H1 (cell line): ENCODE results near the gene RPRD1A. TPM values are rescaled to one million over a fixed set of nuclear protein-coding genes. Genes with fewer than 3 reads are reported as not detected.

Experiments
- CTCF ChIA-PET: fragments of 300-600 bp; sonication (Branson Sonifier 250); formaldehyde crosslinking; loops from one replicate; lab custom pipeline; 2021; ENCODE audit not compliant: partially characterized antibody; lab: Charles Lee
- POLR2A ChIA-PET: fragments of 300-600 bp; sonication (Branson Sonifier 250); formaldehyde crosslinking; loops from one replicate; lab custom pipeline; 2021; ENCODE audit warnings: inconsistent platforms; ENCODE audit not compliant: partially characterized antibody; lab: Charles Lee
- DNase-seq, 2 experiments: peaks; one replicate each; pipeline versions ENCODE4 v3.0.0 to v3.0.0-alpha.2; 2010 to 2022; ENCODE audit warnings: low spot score in 2 of 2, low read depth in 1 of 2, mixed read lengths in 1 of 2
- FAIRE-seq: peaks from 2 replicates; lab custom pipeline; 2011; peaks lifted over from hg19 to GRCh38; lab: Jason Lieb, UNC
- H2AFZ ChIP-seq: 2 replicates; pipeline ENCODE4 v1.8.1; 2012; ENCODE audit warnings: low read length, inconsistent platforms
- H2AK5ac ChIP-seq: 2 replicates; pipeline ENCODE4 v1.6.1; 2013; ENCODE audit warnings: low read depth, low read length
- H2BK120ac ChIP-seq: replicated peaks from 2 replicates; pipeline ENCODE3; 2013; ENCODE audit warnings: low read depth, low read length, inconsistent platforms
- H2BK12ac ChIP-seq: 2 replicates; pipeline ENCODE4 v1.6.1; 2013; ENCODE audit warnings: low read depth, low read length
- H2BK15ac ChIP-seq: 2 replicates; pipeline ENCODE4 v1.6.1; 2013; ENCODE audit warnings: low read length
- H2BK20ac ChIP-seq: 2 replicates; pipeline ENCODE4 v1.6.1; 2013; ENCODE audit warnings: low read length
- H2BK5ac ChIP-seq: 2 replicates; pipeline ENCODE4 v1.6.1; 2013; ENCODE audit warnings: low read depth, low read length
- H3K14ac ChIP-seq: 2 replicates; pipeline ENCODE4 v1.6.1; 2013; ENCODE audit warnings: inconsistent platforms; ENCODE audit not compliant: insufficient read length
- H3K18ac ChIP-seq: 2 replicates; pipeline ENCODE4 v1.6.1; 2013; ENCODE audit warnings: low read length; ENCODE audit errors: extremely low read depth
- H3K23ac ChIP-seq: 2 replicates; pipeline ENCODE4 v1.6.1; 2013; ENCODE audit warnings: inconsistent platforms; ENCODE audit not compliant: insufficient read length
- H3K23me2 ChIP-seq: 2 replicates; pipeline ENCODE4 v1.6.1; 2013; ENCODE audit warnings: low read depth, low read length
- H3K27ac ChIP-seq: 2 replicates; pipeline ENCODE4 v1.6.1; 2011; ENCODE audit warnings: low read depth, low read length, inconsistent platforms
- H3K27me3 ChIP-seq, 4 experiments: replicated peaks in 1 of 4; 1 replicate in 1 of 4; 2 replicates in 3 of 4; pipeline versions ENCODE4 v1.6.1 to v1.8.1; 2011 to 2013; ENCODE audit warnings: low read length in 3 of 4, mild to moderate bottlenecking in 3 of 4, inconsistent platforms in 2 of 4, mixed read lengths in 2 of 4, moderate library complexity in 1 of 4; ENCODE audit not compliant: control insufficient read depth in 3 of 4, insufficient read depth in 3 of 4; ENCODE audit errors: extremely low read depth in 1 of 4
- H3K36me3 ChIP-seq, 4 experiments: 2 replicates each; pipeline versions ENCODE4 v1.6.1 to v1.8.1; 2011 to 2013; ENCODE audit warnings: mild to moderate bottlenecking in 4 of 4, low read length in 3 of 4, moderate library complexity in 2 of 4, control low read depth in 1 of 4, inconsistent platforms in 1 of 4; ENCODE audit not compliant: insufficient read depth in 4 of 4, control insufficient read depth in 2 of 4
- H3K4ac ChIP-seq: replicated peaks from 2 replicates; pipeline ENCODE3; 2013; ENCODE audit warnings: low read length, low read depth, mixed read lengths, inconsistent platforms; ENCODE audit not compliant: insufficient read length
- H3K4me1 ChIP-seq, 4 experiments: replicated peaks in 1 of 4; 1 replicate in 1 of 4; 2 replicates in 3 of 4; pipeline versions ENCODE4 v1.6.1 to v1.8.1; 2011 to 2013; ENCODE audit warnings: low read length in 3 of 4, inconsistent platforms in 2 of 4, mixed read lengths in 1 of 4; ENCODE audit not compliant: insufficient read depth in 4 of 4, control insufficient read depth in 3 of 4
- H3K4me2 ChIP-seq, 2 experiments: 2 replicates each; pipeline versions ENCODE4 v1.6.1 to v1.8.1; 2011 to 2013; ENCODE audit warnings: low read depth in 2 of 2, low read length in 2 of 2, control low read depth in 1 of 2, inconsistent platforms in 1 of 2, mild to moderate bottlenecking in 1 of 2; ENCODE audit not compliant: insufficient read depth in 1 of 2
- H3K4me3 ChIP-seq, 4 experiments: fragments of 200-600, 300-600 bp in 1 of 4; sonication (generic), shearing (Covaris generic), sonication (Bioruptor Twin) in 1 of 4; 2 replicates each; pipeline versions ENCODE4 v1.5.1 to v1.8.1; 2011 to 2016; ENCODE audit warnings: low read length in 4 of 4, low read depth in 3 of 4, control low read depth in 2 of 4, inconsistent platforms in 2 of 4, mild to moderate bottlenecking in 2 of 4, mixed read lengths in 1 of 4, moderate library complexity in 1 of 4; ENCODE audit not compliant: insufficient read depth in 2 of 4; ENCODE audit errors: extremely low read depth in 1 of 4
- H3K56ac ChIP-seq: replicated peaks from 2 replicates; pipeline ENCODE3; 2013; ENCODE audit warnings: low read depth, mild to moderate bottlenecking, mixed read lengths, low read length, inconsistent platforms; ENCODE audit not compliant: insufficient read length
- H3K79me1 ChIP-seq: 2 replicates; pipeline ENCODE4 v1.6.1; 2013; ENCODE audit warnings: low read depth, low read length, control low read depth
- H3K79me2 ChIP-seq, 2 experiments: 2 replicates each; pipeline versions ENCODE4 v1.6.1 to v1.8.1; 2012 to 2013; ENCODE audit warnings: low read length in 2 of 2, mild to moderate bottlenecking in 2 of 2, inconsistent platforms in 1 of 2; ENCODE audit not compliant: insufficient read depth in 2 of 2, control insufficient read depth in 1 of 2
- H3K9ac ChIP-seq, 4 experiments: replicated peaks in 1 of 4; 1 replicate in 1 of 4; 2 replicates in 3 of 4; pipeline versions ENCODE4 v1.6.1 to v1.8.1; 2011 to 2013; ENCODE audit warnings: low read depth in 3 of 4, low read length in 3 of 4, control low read depth in 2 of 4, mild to moderate bottlenecking in 2 of 4, moderate library complexity in 2 of 4, inconsistent platforms in 1 of 4; ENCODE audit errors: extremely low read depth in 1 of 4
- H3K9me3 ChIP-seq, 2 experiments: 2 replicates each; pipeline versions ENCODE4 v1.6.1 to v1.8.1; 2012 to 2013; ENCODE audit warnings: mild to moderate bottlenecking in 2 of 2, moderate library complexity in 2 of 2, control low read depth in 1 of 2, inconsistent platforms in 1 of 2, low read depth in 1 of 2, low read length in 1 of 2, mixed read lengths in 1 of 2; ENCODE audit not compliant: insufficient read depth in 2 of 2
- H4K20me1 ChIP-seq, 2 experiments: replicated peaks in 1 of 2; 2 replicates each; pipeline versions ENCODE3 to v1.8.1; 2011 to 2013; ENCODE audit warnings: inconsistent platforms in 2 of 2, low read length in 2 of 2, mild to moderate bottlenecking in 1 of 2; ENCODE audit not compliant: insufficient read depth in 2 of 2, control insufficient read depth in 1 of 2
- H4K5ac ChIP-seq: 2 replicates; pipeline ENCODE4 v1.6.1; 2013; ENCODE audit warnings: low read length, low read depth, mixed read lengths, inconsistent platforms; ENCODE audit not compliant: insufficient read length
- H4K8ac ChIP-seq: 2 replicates; pipeline ENCODE4 v1.8.0; 2013; ENCODE audit warnings: mild to moderate bottlenecking, moderate library complexity, low read length, inconsistent platforms; ENCODE audit not compliant: insufficient read depth; ENCODE audit errors: extremely low read depth
- H4K91ac ChIP-seq: replicated peaks from 2 replicates; pipeline ENCODE3; 2013; ENCODE audit warnings: low read length, mixed read lengths, inconsistent platforms; ENCODE audit not compliant: insufficient read length
- CHD2 ChIP-seq: IDR thresholded peaks from 2 replicates; pipeline ENCODE4 v1.6.1; 2012; ENCODE audit warnings: low read length, improper control_type of control experiment
- EGR1 ChIP-seq: IDR thresholded peaks from 2 replicates; pipeline ENCODE4 v1.6.1; 2011; ENCODE audit warnings: low read depth, low read length, borderline replicate concordance
- EZH2 ChIP-seq: fragments of 200-600 bp; sonication (generic); IDR thresholded peaks from 2 replicates; pipeline ENCODE4 v1.7.1; 2012; ENCODE audit warnings: low read depth, mild to moderate bottlenecking, moderate library complexity, low read length, inconsistent platforms; ENCODE audit not compliant: severe bottlenecking
- KDM5A ChIP-seq: fragments of 200-600 bp; IDR thresholded peaks from 2 replicates; pipeline ENCODE4 v1.7.1; 2012; ENCODE audit warnings: mild to moderate bottlenecking, low read length, inconsistent platforms, mixed read lengths
- PHF8 ChIP-seq: fragments of 200-600 bp; sonication (generic); conservative IDR thresholded peaks from 2 replicates; pipeline ENCODE4 v1.7.1; 2012; ENCODE audit warnings: low read depth, mild to moderate bottlenecking, inconsistent platforms, low read length, moderate library complexity
- POLR2AphosphoS5 ChIP-seq: IDR thresholded peaks from 2 replicates; pipeline ENCODE4 v1.6.1; 2011; ENCODE audit warnings: low read depth, low read length
- SIRT6 ChIP-seq: IDR thresholded peaks from one replicate; pipeline ENCODE4 v1.7.1; 2012; ENCODE audit warnings: low read length, inconsistent platforms
- TBP ChIP-seq: IDR thresholded peaks from 2 replicates; pipeline ENCODE4 v1.6.1; 2011; ENCODE audit warnings: low read depth, low read length, improper control_type of control experiment
- polyA plus RNA-seq, 7 experiments: library from polyadenylated mRNA; depleted of rRNA in 3 of 7; stranded (reverse) in 5 of 7; unstranded in 2 of 7; fragments of >200 nt in 5 of 7; fragments of 200-250 nt in 2 of 7; gene quantifications; 1 replicate in 5 of 7; 2 replicates in 1 of 7; 4 replicates in 1 of 7; pipeline versions ENCODE4 v1.2.1 to v1.2.3, GENCODE V29; 2011 to 2013; ENCODE audit warnings: missing spikeins in 2 of 7, mixed read lengths in 2 of 7
- total RNA-seq: library from RNA; stranded (reverse); fragmentation: NEBNext Ultra II Directional; extraction: Animal tissue kit (Norgen Biotek cat#: 25700); gene quantifications from 2 replicates; pipeline ENCODE4 v1.2.1, GENCODE V29; 2021
- TF ChIP-seq, protein P1 (sequence below): IDR thresholded peaks from 2 replicates; pipeline ENCODE4 v1.6.1; 2012; ENCODE audit warnings: inconsistent platforms
- TF ChIP-seq, protein P2 (sequence below), 3 experiments: IDR thresholded peaks; 1 replicate in 2 of 3; 2 replicates in 1 of 3; pipeline versions ENCODE4 v1.5.1 to v1.6.1; 2011; ENCODE audit warnings: low read length in 3 of 3, mild to moderate bottlenecking in 3 of 3, inconsistent platforms in 2 of 3, low read depth in 1 of 3, moderate library complexity in 1 of 3; ENCODE audit not compliant: insufficient read depth in 1 of 3; ENCODE audit errors: control extremely low read depth in 1 of 3

The RPRD1A gene
- total and polyA plus RNA-seq, 2 of the 8 experiments (the other 6 are each of a cell fraction or from before 2014, with no cell fraction given): 40.5 to 106 TPM

- ChIA-PET CTCF (interaction anchor here (0.9 kb wide), 1 partner anchor 14 kb away, joined by 3 read pairs; no protein-coding TSS in a partner anchor), POLR2A (interaction anchor here (1.4 to 1.5 kb wide), 2 partner anchors 16 to 20 kb away, joined by 3 to 4 read pairs; partner anchors contain the start of gene RPRD1A)
- no peak for DNase-seq
- TF ChIP-seq, protein P1, sequence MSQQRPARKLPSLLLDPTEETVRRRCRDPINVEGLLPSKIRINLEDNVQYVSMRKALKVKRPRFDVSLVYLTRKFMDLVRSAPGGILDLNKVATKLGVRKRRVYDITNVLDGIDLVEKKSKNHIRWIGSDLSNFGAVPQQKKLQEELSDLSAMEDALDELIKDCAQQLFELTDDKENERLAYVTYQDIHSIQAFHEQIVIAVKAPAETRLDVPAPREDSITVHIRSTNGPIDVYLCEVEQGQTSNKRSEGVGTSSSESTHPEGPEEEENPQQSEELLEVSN: no peak
- no peak for TF ChIP-seq CHD2
- TF ChIP-seq SIRT6: no peak
- no peak for TF ChIP-seq TBP
- TF ChIP-seq EZH2: no peak
- TF ChIP-seq EGR1: no peak
- no peak for TF ChIP-seq PHF8
- no peak for TF ChIP-seq POLR2AphosphoS5
- TF ChIP-seq, protein P2, sequence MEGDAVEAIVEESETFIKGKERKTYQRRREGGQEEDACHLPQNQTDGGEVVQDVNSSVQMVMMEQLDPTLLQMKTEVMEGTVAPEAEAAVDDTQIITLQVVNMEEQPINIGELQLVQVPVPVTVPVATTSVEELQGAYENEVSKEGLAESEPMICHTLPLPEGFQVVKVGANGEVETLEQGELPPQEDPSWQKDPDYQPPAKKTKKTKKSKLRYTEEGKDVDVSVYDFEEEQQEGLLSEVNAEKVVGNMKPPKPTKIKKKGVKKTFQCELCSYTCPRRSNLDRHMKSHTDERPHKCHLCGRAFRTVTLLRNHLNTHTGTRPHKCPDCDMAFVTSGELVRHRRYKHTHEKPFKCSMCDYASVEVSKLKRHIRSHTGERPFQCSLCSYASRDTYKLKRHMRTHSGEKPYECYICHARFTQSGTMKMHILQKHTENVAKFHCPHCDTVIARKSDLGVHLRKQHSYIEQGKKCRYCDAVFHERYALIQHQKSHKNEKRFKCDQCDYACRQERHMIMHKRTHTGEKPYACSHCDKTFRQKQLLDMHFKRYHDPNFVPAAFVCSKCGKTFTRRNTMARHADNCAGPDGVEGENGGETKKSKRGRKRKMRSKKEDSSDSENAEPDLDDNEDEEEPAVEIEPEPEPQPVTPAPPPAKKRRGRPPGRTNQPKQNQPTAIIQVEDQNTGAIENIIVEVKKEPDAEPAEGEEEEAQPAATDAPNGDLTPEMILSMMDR (IDR thresholded peaks at IDR 0.05; ENCODE audit: control extremely low read depth in 1 of 3, insufficient read depth in 1 of 3, low read depth in 1 of 3, low read length in 3 of 3): no peak
- no peak for TF ChIP-seq KDM5A
Measured at GRCh38 chr18:36047521-36047920, 19.8 kb downstream of the RPRD1A start.

More at GRCh38 chr18:36047521-36047920, 19.8 kb downstream of the RPRD1A start:
- no peak overlapping the region for H2AK5ac ChIP-seq
- H3K79me1 ChIP-seq: peaks cover 4% of the 10 kb centered on the region; the same call in 1 of the 2 replicates
- H2BK15ac ChIP-seq: no peak overlapping the region
- H4K8ac ChIP-seq: no peak overlapping the region
- H3K18ac ChIP-seq: no peak overlapping the region
- no peak overlapping the region for H3K9ac ChIP-seq
- no peak overlapping the region for H2BK120ac ChIP-seq
- no peak overlapping the region for H3K4ac ChIP-seq
- H3K4me1 ChIP-seq: peaks cover 0 to 5% (median 3%) of the 10 kb centered on the region in 4 experiments; a peak in 4 of 7 replicates
- peaks cover 29 to 100% of the 10 kb centered on the region in 2 experiments for H3K79me2 ChIP-seq
- H2BK5ac ChIP-seq: no peak overlapping the region
- H2BK20ac ChIP-seq: no peak overlapping the region
- no peaks in the 10 kb centered on the region for H3K23me2 ChIP-seq
- peaks cover 9 to 12% of the 10 kb centered on the region in 2 experiments for H4K20me1 ChIP-seq
- no peak overlapping the region for H3K4me3 ChIP-seq
- no peak for FAIRE-seq
- no peak overlapping the region for H3K56ac ChIP-seq
- H3K27ac ChIP-seq: no peak overlapping the region
- no peaks in the 10 kb centered on the region for H3K27me3 ChIP-seq
- H3K36me3 ChIP-seq: no peaks in the 10 kb centered on the region; a peak in 1 of 8 replicates
- no peak overlapping the region for H2AFZ ChIP-seq
- no peak overlapping the region for H3K23ac ChIP-seq
- no peak overlapping the region for H3K14ac ChIP-seq
- H3K9me3 ChIP-seq: 0 out of 4 replicates have a peak, but pooled peaks cover 0 to 6% of the 10 kb centered on the region in 2 experiments
- H4K91ac ChIP-seq: no peak overlapping the region
- no peak overlapping the region for H4K5ac ChIP-seq
- H3K4me2 ChIP-seq: no peak overlapping the region
- H2BK12ac ChIP-seq: no peak overlapping the region
